GM18499 (cell line): ENCODE measurements around the gene APP.

Experiments used
- ATAC-seq: cut with Tn5 transposase; IDR thresholded peaks from one replicate; pipeline ENCODE4 v1.9.1; 2021; ENCODE audit warnings: moderate number of reproducible peaks; ENCODE audit not compliant: insufficient read depth, unreplicated experiment

APP gene

GRCh38 chr21:25960402-25960801, 210.2 kb downstream of the APP start:
- ATAC-seq = no peak

GRCh38 chr21:25959799-25960198, 210.8 kb downstream of the APP start:
- ATAC-seq = no peak

DNA sequence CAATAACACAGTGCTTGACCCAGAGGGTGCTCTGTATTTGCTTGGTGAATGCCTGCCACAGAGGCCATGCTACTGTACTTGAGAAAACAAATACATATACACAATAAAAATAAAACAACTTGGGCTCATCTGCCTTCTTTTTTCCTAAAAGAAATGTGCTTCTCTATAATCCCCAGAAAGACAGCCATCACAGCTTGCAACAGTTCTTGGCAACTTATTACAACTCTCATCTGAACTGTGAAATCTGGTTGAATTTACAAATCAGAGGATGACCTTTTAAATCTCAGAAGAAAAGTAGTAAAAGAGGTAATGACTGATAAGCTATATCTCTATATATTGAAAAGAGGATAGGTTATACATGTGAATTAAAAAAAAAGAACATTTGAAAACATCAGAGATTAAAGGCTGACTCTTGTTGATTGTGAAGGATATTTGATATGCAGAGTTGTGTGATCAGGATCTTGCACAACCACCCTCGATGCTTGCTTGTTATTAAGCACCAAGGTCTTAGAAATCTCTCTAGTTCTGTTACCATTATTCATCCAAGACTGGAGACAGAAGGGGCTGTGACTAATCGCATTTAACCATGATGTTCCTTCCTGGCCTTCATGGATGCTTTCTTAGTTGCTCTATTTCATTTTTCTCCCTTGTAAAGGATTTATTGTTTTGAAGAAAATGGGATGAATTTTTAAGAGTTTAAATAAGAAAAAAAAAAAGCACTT, 213.4 kb downstream of the APP start:
- ATAC-seq = no peak

DNA sequence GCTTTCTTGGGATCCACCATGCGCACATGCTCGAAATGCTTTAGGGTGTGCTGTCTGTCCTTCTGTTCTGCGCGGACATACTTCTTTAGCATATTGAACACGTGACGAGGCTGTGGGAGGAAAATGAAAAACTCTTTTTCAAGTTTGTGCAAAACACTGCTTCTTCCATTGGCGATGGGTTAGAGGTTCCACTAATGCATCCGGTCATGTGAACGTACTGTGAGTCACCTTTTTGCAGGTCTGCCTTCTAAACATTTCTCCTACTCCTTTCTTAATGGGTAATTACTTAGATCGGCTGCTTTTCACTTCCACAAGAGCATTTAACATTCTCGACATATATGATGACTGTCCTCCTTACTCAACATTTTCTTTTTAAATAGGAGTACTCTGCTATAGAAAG, 214.9 kb downstream of the APP start:
- ATAC-seq = no peak

DNA sequence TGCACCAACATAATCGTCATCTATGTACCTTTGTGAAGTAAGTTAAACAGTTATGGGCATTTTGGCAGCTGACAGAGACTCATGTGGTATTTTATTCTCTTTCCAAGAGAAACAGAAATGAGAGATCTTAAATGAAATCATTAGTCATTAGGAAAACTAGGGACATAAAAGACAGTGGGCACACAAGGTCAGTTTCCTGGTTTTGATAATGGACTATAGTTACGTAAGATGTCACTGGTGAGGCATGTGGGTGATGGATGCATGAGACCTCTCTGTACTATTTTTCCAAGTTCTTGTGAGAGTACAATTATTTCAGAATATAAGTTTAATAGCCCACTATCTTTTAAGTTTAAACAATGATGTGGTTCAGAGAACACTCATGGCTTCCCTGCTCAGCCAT, 216.9 kb downstream of the APP start:
- no peak for ATAC-seq

DNA sequence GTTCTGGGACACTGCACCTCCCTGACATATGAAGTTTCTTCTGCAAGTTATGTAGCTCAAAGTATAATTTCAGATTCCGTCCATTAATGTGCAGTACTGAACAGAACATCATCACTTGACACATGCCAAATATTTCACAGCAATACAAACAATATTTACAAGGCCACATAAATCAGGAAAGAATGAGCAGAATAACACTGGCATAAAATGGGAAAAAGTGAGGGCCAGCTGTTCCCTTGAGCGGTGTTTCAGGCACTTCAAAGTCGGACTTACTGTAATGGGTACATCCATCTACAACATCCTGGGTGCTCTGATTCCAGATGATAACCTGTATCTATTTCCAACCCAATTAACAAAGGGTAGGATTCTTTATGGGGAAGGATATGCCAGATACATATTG, 217.4 kb downstream of the APP start:
- ATAC-seq = no peak

DNA sequence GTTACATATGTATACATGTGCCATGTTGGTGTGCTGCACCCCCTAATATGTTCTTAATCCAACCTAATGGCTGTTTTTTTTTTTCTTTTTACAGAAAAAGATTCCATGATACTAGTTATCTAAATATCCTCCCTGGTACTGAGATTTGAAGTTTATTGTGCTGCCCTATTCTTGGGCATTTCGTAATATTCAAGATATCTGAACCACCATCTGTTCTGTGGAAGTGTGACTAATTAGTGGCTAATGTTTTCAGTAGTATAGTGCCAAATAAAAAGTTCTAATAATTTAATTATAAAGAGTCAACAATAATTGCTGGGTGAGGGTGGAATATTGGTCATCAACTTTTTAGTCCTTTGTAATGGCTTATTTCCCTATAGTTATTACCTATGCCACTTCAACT, 218.3 kb downstream of the APP start:
- no peak for ATAC-seq

DNA sequence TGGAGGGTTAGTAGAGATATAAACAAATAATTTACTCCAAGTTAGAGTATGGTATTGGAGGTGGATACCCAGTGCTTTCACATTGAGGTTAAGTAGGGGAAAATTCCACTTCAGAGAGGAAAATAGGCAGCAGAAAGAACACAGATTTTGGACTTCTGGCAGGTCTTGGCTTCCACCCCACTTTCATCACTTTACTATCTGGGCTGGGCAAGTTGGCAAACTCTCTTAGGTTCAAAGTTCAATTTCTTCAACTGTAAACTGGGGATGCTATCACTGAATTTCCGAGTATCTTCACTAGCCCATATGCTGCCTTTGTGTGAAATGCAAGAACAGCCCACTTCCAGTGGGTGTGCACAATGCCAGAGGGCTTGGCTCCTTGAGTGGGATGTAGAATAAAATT, 220.9 kb downstream of the APP start:
- ATAC-seq = no peak

- ATAC-seq = no peak
These were observed 225.8 kb downstream of the APP start for GRCh38 chr21:25944672-25945213.

DNA sequence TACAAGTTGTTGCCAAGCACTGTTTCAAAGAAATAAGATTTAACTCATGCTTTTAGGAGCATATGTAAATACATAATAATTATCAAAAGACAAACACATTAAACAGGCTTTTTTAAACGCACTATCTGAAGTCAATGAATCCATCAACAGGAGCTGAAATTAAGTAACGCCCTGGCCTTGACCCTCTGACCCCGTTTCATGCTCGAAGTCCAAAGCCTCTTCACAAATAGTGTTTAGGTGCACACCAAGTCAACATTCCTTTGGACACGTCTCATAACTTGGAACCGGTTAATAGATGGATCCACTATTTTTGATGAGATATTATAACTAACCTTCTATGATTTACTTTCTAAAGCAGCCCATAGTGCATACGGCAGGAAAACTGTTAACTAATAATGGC, 226.5 kb downstream of the APP start:
- no peak for ATAC-seq

GRCh38 chr21:25942135-25942534, 228.4 kb downstream of the APP start:
- ATAC-seq = no peak

DNA sequence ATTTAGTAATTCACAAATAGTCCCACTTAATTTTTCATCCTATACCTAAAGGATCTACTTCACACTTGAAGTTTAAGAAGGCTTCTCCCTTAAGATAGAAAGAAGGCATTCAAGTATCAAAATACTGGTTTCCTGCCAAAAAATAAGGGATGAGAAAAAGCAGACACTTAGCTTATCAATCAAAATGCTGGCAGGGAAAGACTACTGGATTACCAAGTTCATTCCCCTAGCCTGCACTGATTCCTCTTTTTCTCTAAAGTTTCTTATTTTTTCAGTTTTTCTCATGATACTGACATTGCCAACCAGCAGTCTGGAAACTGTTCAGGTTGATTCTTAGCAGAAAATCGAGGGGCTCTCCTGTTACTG, 231.2 kb downstream of the APP start:
- ATAC-seq = no peak

- ATAC-seq = no peak
These were observed 231.7 kb downstream of the APP start for GRCh38 chr21:25938658-25939395.

- no peak for ATAC-seq
These were observed 233.8 kb downstream of the APP start for GRCh38 chr21:25936776-25937175.

DNA sequence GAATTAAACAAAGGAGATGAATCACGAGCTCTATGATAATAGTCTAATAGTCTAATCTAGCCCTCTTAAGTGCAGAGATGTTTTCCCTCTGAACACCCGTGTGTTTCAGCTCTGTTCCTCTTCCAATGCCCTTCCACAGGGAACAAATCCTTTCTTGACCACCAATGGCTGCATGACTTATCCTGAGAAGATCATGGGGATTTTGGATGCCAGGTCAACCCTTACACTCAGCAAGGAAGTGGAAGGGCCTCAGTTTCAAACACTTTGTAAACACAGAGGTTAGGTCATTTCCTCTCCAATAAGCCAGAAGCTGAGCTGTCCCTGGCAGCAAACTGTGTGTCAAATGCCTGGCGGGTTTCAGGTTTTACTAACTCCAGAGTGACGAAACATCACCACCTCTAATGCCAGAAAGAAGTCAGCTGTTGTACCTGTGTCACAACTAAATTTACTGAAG, 235.8 kb downstream of the APP start:
- ATAC-seq = no peak

- ATAC-seq = no peak
These were observed 236.4 kb downstream of the APP start for GRCh38 chr21:25934130-25934529.

DNA sequence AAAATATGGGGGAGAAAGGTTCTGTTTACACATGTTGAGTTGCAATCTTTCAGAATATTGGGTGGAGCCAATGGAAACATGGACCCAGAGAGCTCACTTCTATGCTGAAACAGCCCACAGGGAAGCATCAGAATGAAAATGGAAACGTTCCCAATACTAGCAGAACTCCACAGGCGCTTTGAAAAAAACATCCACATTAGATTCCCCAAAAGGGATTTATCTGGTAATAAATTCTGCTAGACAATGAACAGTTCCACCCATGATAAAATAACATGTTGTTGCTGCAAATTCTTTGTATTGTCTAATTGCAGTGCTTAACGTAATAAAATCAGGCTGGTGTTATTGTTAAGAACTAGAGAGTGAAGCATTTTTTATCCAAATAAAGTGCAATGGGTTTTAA, 238.8 kb downstream of the APP start:
- no peak for ATAC-seq

- no peak for ATAC-seq
These were observed 240.6 kb downstream of the APP start for GRCh38 chr21:25929856-25930520.

GRCh38 chr21:25927195-25927880, 243.2 kb downstream of the APP start:
- ATAC-seq = no peak

DNA sequence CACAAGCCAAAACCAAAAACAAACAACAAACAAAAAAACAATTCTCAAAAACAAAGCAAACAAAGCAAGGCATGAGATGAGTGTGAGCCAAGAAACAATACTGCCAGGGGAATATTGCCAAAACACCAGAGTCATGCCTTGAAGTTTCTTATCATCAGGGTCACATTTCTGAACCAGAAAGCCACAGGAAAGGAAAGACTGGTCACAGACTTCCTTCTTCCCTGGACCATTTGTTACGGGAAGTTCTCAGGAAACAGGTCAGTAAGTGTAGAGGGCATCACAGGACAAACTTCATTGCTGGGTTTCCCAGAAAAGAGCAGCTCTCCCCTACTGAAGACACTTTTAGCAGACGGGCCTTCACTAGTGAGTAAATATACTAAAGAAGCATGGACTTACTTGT, 244.6 kb downstream of the APP start:
- no peak for ATAC-seq
